ENCODE data around the gene PLCD1.

Gene PLCD1

DNA sequence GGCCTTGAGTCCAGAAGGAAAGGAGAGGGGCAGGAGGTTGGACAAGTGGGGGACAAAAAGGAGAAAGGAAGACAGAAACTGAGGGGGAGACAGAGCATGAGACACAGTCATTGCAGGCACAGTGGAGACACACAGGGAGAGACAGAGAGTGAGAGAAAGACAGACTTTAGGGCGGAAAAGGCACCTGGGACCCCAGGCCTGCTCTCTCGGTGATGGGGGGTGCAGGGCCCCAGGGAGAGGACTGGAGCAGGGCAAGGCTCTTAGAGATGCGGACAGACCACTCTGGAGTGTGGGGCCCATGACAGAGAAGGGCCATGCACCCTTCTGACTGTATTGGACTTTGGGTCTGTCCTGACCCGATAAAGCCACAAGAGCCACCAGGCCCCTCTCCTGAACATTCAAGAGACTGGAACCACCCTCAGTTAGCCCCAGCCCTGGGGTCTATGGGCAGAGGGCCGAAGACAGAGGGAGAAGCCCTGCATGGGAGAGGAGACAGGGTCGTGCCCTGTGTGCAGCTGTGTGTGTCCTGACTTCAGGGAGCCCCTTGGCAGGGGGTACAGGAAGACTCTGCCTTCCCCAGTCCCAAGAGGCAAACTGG lies 12.5 kb downstream of the PLCD1 start:
- no peak for DNase-seq (ENCODE audit: low read depth)

GRCh38 chr3:38016410-38016809 lies 13.0 kb downstream of the PLCD1 start:
- DNase-seq (ENCODE audit: low read depth) = no peak

GRCh38 chr3:38015984-38016383 lies 13.5 kb downstream of the PLCD1 start:
- DNase-seq (ENCODE audit: low read depth) = no peak

GRCh38 chr3:38015485-38015884 lies 14.0 kb downstream of the PLCD1 start:
- DNase-seq (ENCODE audit: low read depth) = no peak

GRCh38 chr3:38011111-38011510 lies 18.3 kb downstream of the PLCD1 start:
- DNase-seq (ENCODE audit: low read depth) = no peak

DNA sequence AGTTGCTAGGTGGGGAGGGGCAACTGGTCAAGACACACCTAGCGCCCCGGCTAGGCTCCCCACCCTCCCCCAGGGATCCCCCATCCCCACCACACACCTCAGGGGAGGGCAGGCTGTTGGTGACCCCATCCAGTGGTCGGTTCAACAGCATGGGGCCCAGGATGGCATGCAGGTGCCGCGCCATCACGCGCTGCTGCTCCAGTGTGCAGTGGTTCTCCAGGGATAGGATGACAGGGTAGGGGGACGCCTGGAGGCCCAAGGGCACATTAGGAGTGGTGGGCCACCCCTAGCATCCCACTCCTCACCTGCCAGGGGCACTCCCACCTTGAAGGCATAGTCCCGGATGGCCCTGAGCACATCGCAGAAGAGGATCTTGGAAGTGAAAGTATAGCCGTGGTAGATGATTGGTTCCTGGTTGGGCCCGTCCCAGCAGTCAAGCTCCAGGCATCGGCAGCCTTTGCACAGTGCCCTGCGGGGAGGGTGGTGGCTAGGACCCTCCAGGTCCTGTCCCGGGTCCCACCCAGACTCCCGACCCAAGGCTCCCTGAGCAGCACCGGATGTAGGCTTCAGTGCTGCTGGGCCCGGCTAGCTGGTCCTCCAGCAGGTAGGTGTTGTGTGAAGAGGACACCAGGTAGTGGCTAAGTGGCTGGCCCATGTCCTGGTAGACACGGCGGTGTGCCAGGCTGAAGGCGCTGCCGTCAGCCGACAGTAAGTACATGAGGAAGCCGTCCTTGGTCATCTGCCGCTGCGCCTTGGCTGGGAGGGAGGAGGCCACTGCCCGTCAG lies 19.4 kb downstream of the PLCD1 start:
- DNase-seq (ENCODE audit: low read depth) = no peak

- no peak for DNase-seq (ENCODE audit: low read depth)
These were observed 20.4 kb downstream of the PLCD1 start for GRCh38 chr3:38008971-38009580.

GRCh38 chr3:38008191-38008701 lies 21.2 kb downstream of the PLCD1 start:
- DNase-seq (ENCODE audit: low read depth) = no peak

- DNase-seq (ENCODE audit: low read depth) = no peak
These were observed 21.7 kb downstream of the PLCD1 start for GRCh38 chr3:38007754-38008090.

- DNase-seq (ENCODE audit: low read depth) = no peak
These were observed 22.9 kb downstream of the PLCD1 start for GRCh38 chr3:38006445-38006995.

GRCh38 chr3:38006031-38006430 lies 23.4 kb downstream of the PLCD1 start:
- DNase-seq (ENCODE audit: low read depth) = no peak

- no peak for DNase-seq (ENCODE audit: low read depth)
These were observed 24.1 kb downstream of the PLCD1 start for GRCh38 chr3:38005076-38006020.

- DNase-seq (ENCODE audit: low read depth) = no peak
These were observed 24.9 kb downstream of the PLCD1 start for GRCh38 chr3:38004415-38005075.

DNA sequence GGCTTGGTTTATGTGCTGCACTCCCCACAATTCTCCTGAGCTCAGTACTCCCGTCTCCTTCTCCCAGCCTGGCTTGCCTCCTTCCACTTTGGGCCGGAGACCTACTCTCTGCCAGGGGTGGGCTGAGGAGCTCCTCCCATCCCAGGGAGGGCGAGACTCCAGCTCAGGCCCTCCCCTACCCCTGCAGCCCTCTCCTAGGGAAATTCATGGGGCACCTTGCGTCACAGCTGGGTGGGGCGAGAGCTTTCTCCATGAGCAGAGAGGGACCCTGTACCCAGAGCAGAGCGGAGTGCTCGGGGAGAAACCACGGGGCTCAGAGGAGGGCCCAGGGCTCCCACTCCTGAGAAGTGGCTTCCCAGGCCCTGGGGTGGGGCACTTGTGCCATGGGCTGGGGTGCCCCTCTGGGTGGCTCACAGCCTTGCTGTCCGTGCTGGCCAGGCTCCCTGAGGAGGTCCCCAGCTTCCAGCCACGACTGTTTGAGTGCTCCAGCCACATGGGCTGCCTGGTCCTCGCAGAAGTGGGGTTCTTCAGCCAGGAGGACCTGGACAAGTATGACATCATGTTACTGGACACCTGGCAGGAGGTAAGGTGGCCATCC lies 25.5 kb downstream of the PLCD1 start:
- no peak for DNase-seq (ENCODE audit: low read depth)

- peak; percentile 30 for DNase-seq (ENCODE audit: low read depth)
These were observed 26.0 kb downstream of the PLCD1 start for GRCh38 chr3:38003371-38003816.

DNA sequence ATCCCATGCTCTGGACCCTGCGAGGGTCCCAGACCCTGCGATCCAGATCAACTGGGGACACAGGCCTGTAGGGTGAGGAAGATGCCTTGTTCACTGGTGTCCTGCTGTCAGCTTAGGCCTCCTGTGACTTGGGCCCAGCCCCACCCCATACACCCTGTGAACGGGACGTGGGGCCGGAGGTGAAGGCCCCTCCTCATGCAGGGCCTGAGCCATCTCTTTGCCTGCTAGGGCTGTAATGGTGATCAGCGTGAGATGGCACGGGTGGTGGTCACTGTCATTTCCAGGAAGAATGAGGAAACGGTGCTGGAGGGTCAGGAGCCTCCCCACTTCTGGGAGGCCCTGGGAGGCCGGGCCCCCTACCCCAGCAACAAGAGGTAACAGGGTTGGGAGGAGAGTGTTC lies 26.5 kb downstream of the PLCD1 start:
- DNase-seq (ENCODE audit: low read depth) = no peak

GRCh38 chr3:38002291-38002876 lies 27.1 kb downstream of the PLCD1 start:
- DNase-seq (ENCODE audit: low read depth) = no peak

DNA sequence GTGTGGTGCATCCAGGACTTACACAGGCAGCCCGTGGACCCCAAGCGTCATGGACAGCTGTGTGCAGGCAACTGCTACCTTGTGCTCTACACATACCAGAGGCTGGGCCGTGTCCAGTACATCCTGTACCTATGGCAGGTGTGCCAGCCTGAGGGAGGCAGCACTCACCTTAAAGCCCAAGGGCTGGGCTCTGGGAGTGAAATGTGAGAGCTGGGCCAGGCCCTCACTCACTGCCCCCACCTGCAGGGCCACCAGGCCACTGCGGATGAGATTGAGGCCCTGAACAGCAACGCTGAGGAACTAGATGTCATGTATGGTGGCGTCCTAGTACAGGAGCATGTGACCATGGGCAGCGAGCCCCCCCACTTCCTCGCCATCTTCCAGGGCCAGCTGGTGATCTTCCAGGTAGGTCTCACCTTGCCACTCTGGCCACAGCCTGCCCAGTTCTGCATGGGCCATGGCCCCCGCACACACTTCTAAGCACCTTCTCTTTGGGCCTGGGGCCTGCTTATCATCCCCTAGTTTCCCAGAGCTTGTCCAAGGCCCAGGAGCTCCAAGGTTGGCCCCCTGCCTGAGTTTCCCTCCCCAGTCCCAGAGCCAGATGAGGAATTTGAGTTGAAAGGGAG lies 27.9 kb downstream of the PLCD1 start:
- no peak for DNase-seq (ENCODE audit: low read depth)

DNA sequence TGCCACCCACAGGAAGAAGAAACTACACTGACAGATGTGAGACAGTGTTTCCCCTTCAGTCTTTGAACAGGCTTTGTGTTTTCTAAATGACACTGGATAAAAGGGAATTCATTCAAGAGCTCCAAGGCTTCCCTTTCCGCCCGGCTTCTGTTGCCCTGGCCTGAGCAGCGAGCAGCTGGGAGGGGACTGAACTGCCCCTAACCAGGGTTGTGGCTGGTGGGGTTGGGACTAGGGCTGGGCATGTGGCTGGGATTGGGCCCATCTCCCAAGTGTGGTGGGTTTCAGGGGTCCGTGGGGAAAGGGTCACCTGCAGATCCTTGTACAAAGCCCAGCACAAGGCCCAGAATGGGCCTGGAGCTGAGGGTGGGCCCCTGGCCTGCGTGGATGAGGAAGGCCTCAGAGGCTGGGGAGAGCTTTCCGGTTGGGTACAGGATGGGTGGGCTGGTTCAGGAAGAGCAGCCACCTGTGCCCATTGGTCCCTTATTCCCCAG lies 28.4 kb downstream of the PLCD1 start:
- no peak for DNase-seq (ENCODE audit: low read depth)
